Measurements from ENCODE around the gene GNAT2.

DNA sequence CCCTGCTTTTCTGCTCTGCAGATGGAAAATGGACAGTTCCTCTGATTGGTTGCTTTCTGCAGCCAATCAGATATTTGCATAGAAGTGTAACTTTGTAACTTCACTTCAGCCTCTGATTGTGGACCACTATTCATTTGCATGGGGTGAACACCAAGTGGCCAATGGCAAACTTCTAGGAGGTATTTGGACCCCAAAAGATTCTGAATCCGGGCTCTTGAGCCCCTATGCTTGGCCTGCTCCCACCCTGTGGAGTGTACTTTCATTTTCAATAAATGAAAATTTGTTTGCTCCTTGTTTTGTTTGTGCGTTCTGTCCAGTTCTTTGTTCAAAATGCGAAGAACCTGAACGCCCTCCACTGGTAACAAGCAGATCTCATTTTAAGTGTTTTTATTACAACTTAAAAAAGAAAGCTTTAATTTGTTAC lies 30.1 kb upstream of the GNAT2 start:
- TF ChIP-seq, protein P1, sequence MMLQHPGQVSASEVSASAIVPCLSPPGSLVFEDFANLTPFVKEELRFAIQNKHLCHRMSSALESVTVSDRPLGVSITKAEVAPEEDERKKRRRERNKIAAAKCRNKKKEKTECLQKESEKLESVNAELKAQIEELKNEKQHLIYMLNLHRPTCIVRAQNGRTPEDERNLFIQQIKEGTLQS (IDR thresholded peaks at IDR 0.05; ENCODE audit: borderline replicate concordance, extremely low read depth, low read depth, low read length): no peak
- no peak for TF ChIP-seq NBN (IDR thresholded peaks at IDR 0.05)
- TF ChIP-seq ZNF274 (IDR thresholded peaks at IDR 0.05; ENCODE audit: insufficient read depth, insufficient read length): no peak

Data from GM12878 (cell line).